Activated naive CD8-positive, alpha-beta T cell treated with anti-CD3 and anti-CD28 coated beads, Interleukin-2, amount 50 U/mL, for 24 hours (primary cell): ENCODE data around the gene GMPR2.
"Not testable (repeated sequence)": the region's sequence is repeated elsewhere in the genome, so short reads cannot be mapped to it uniquely, and the experiment has no call there.

Experiments used
- ATAC-seq: fragments of 150-1000 bp; cut with Tn5 transposase; one replicate; pipeline ENCODE4 v1.10.0; 2021
- DNase-seq: peaks from one replicate; pipeline ENCODE4 v3.0.0; 2021
- H3K27ac Mint-ChIP-seq: one replicate; pipeline ENCODE4 v1.8.0; 2021; ENCODE audit warnings: mild to moderate bottlenecking, mixed read lengths
- H3K27me3 Mint-ChIP-seq: one replicate; pipeline ENCODE4 v1.8.0; 2021; ENCODE audit warnings: mixed read lengths
- H3K36me3 Mint-ChIP-seq: one replicate; pipeline ENCODE4 v1.8.0; 2021; ENCODE audit warnings: low read depth, mixed read lengths
- H3K4me1 Mint-ChIP-seq: one replicate; pipeline ENCODE4 v1.8.0; 2021; ENCODE audit warnings: mixed read lengths
- H3K4me3 Mint-ChIP-seq: one replicate; pipeline ENCODE4 v1.8.0; 2021; ENCODE audit warnings: mild to moderate bottlenecking, moderate library complexity, mixed read lengths
- H3K9me3 Mint-ChIP-seq: one replicate; pipeline ENCODE4 v1.8.0; 2021; ENCODE audit warnings: mixed read lengths

The GMPR2 gene

GRCh38 chr14:24212924-24213865 lies 19.5 kb upstream of the GMPR2 start, which contains the start of gene CHMP4A:
TSS of gene CHMP4A (minus strand) at chr14:24213488. CDS start at chr14:24213439, 49 bp downstream.
- peaks cover 2% of the 10 kb centered on the region for H3K27me3 Mint-ChIP-seq
- peak within 1 kb of the TSS; percentile 99 for H3K4me3 Mint-ChIP-seq
- ATAC-seq: peak; percentile 90
- peak; percentile 97 for DNase-seq
- peaks cover 41% of the 10 kb centered on the region for H3K36me3 Mint-ChIP-seq
- no peaks in the 10 kb centered on the region for H3K9me3 Mint-ChIP-seq
- peaks cover 50% of the 10 kb centered on the region for H3K4me1 Mint-ChIP-seq
- peak within 1 kb of the TSS; percentile 99 for H3K27ac Mint-ChIP-seq

GRCh38 chr14:24213866-24214662 lies 18.7 kb upstream of the GMPR2 start:
- Mint-ChIP-seq H3K27ac (peak overlapping the region; percentile 99), H3K36me3 (peaks cover 37% of the 10 kb centered on the region), H3K9me3 (no peaks in the 10 kb centered on the region), H3K4me1 (peaks cover 50% of the 10 kb centered on the region), H3K4me3 (peak overlapping the region; percentile 99), H3K27me3 (peaks cover 2% of the 10 kb centered on the region)
- DNase-seq (no peak), ATAC-seq (no peak)

- ATAC-seq (peak; percentile 67), DNase-seq (peak; percentile 86)
- peak within 1 kb of the TSS; percentile 99 for H3K4me3 Mint-ChIP-seq
- H3K36me3 Mint-ChIP-seq: peaks cover 26% of the 10 kb centered on the region
- peak within 1 kb of the TSS; percentile 99 for H3K27ac Mint-ChIP-seq
- peaks cover 46% of the 10 kb centered on the region for H3K4me1 Mint-ChIP-seq
- H3K9me3 Mint-ChIP-seq: no peaks in the 10 kb centered on the region
- peaks cover 2% of the 10 kb centered on the region for H3K27me3 Mint-ChIP-seq
Observed at GRCh38 chr14:24215495-24216344, 17.0 kb upstream of the GMPR2 start, which contains the start of gene MDP1. TSS of gene MDP1 (minus strand) at chr14:24216066. CDS start at chr14:24215955, 111 bp downstream.

GRCh38 chr14:24216345-24216699 lies 16.4 kb upstream of the GMPR2 start:
- Mint-ChIP-seq H3K9me3 (no peaks in the 10 kb centered on the region), H3K4me3 (peak overlapping the region; percentile 99), H3K27ac (peak overlapping the region; percentile 99), H3K27me3 (peaks cover 2% of the 10 kb centered on the region), H3K4me1 (peaks cover 44% of the 10 kb centered on the region), H3K36me3 (peaks cover 23% of the 10 kb centered on the region)
- DNase-seq: no peak
- no peak for ATAC-seq

- not testable (repeated sequence) for H3K27me3 Mint-ChIP-seq, ATAC-seq, H3K9me3 Mint-ChIP-seq, H3K4me3 Mint-ChIP-seq, DNase-seq, H3K27ac Mint-ChIP-seq
- Mint-ChIP-seq H3K36me3 (peaks cover 18% of the 10 kb centered on the region), H3K4me1 (peaks cover 39% of the 10 kb centered on the region)
Observed at GRCh38 chr14:24216876-24217275, 15.9 kb upstream of the GMPR2 start.

- Mint-ChIP-seq H3K9me3 (no peaks in the 10 kb centered on the region), H3K27ac (no peak overlapping the region), H3K27me3 (no peaks in the 10 kb centered on the region), H3K36me3 (peaks cover 8% of the 10 kb centered on the region), H3K4me1 (peaks cover 21% of the 10 kb centered on the region), H3K4me3 (no peak overlapping the region)
- ATAC-seq (no peak), DNase-seq (no peak)
Observed at GRCh38 chr14:24219080-24219479, 13.6 kb upstream of the GMPR2 start.

- H3K4me3 Mint-ChIP-seq: no peak overlapping the region
- DNase-seq (no peak), ATAC-seq (no peak)
- no peaks in the 10 kb centered on the region for H3K9me3 Mint-ChIP-seq
- no peaks in the 10 kb centered on the region for H3K27me3 Mint-ChIP-seq
- peaks cover 18% of the 10 kb centered on the region for H3K4me1 Mint-ChIP-seq
- H3K27ac Mint-ChIP-seq: no peak overlapping the region
- peaks cover 6% of the 10 kb centered on the region for H3K36me3 Mint-ChIP-seq
Observed at GRCh38 chr14:24219521-24219920, 13.2 kb upstream of the GMPR2 start.

GRCh38 chr14:24222987-24223386 lies 9.7 kb upstream of the GMPR2 start:
- H3K27me3 Mint-ChIP-seq, H3K27ac Mint-ChIP-seq, ATAC-seq, H3K9me3 Mint-ChIP-seq, H3K4me3 Mint-ChIP-seq, DNase-seq: not testable (repeated sequence)
- peaks cover 19% of the 10 kb centered on the region for H3K36me3 Mint-ChIP-seq
- peaks cover 14% of the 10 kb centered on the region for H3K4me1 Mint-ChIP-seq

- H3K27ac Mint-ChIP-seq: peak overlapping the region; percentile 17
Observed at GRCh38 chr14:24224618-24225071, 8.1 kb upstream of the GMPR2 start.

GRCh38 chr14:24226473-24226872 lies 6.3 kb upstream of the GMPR2 start:
- no peak for ATAC-seq
- no peak overlapping the region for H3K4me3 Mint-ChIP-seq
- no peaks in the 10 kb centered on the region for H3K27me3 Mint-ChIP-seq
- no peaks in the 10 kb centered on the region for H3K9me3 Mint-ChIP-seq
- DNase-seq: no peak
- H3K36me3 Mint-ChIP-seq: peaks cover 15% of the 10 kb centered on the region
- H3K4me1 Mint-ChIP-seq: peaks cover 28% of the 10 kb centered on the region
- H3K27ac Mint-ChIP-seq: no peak overlapping the region

More at GRCh38 chr14:24224618-24225071, 8.1 kb upstream of the GMPR2 start:
- Mint-ChIP-seq H3K27me3 (no peaks in the 10 kb centered on the region), H3K4me1 (peaks cover 21% of the 10 kb centered on the region), H3K4me3 (no peak overlapping the region), H3K9me3 (no peaks in the 10 kb centered on the region), H3K36me3 (peaks cover 15% of the 10 kb centered on the region)
- no peak for DNase-seq
- ATAC-seq: no peak

- peaks cover 15% of the 10 kb centered on the region for H3K36me3 Mint-ChIP-seq
- no peaks in the 10 kb centered on the region for H3K9me3 Mint-ChIP-seq
- DNase-seq (no peak), ATAC-seq (no peak)
- H3K4me1 Mint-ChIP-seq: peaks cover 38% of the 10 kb centered on the region
- no peak overlapping the region for H3K27ac Mint-ChIP-seq
- H3K4me3 Mint-ChIP-seq: no peak overlapping the region
- H3K27me3 Mint-ChIP-seq: no peaks in the 10 kb centered on the region
Observed at GRCh38 chr14:24228902-24229301, 3.8 kb upstream of the GMPR2 start.

GRCh38 chr14:24231263-24232120 lies 1.2 kb upstream of the GMPR2 start:
- Mint-ChIP-seq H3K27me3 (no peaks in the 10 kb centered on the region), H3K9me3 (no peaks in the 10 kb centered on the region), H3K27ac (peak overlapping the region; percentile 94), H3K36me3 (peaks cover 21% of the 10 kb centered on the region), H3K4me3 (peak overlapping the region; percentile 94), H3K4me1 (peaks cover 50% of the 10 kb centered on the region)
- DNase-seq (peak; percentile 22), ATAC-seq (peak; percentile 22)

GRCh38 chr14:24232121-24232644 lies 546 bp upstream of the GMPR2 start, which contains the start of gene NEDD8:
TSS of gene NEDD8 (minus strand) at chr14:24232367. CDS start at chr14:24232267, 100 bp downstream.
- H3K9me3 Mint-ChIP-seq: no peaks in the 10 kb centered on the region
- ATAC-seq (peak; percentile 95), DNase-seq (peak; percentile 87)
- peak within 1 kb of the TSS; percentile 94 for H3K27ac Mint-ChIP-seq
- peak within 1 kb of the TSS; percentile 94 for H3K4me3 Mint-ChIP-seq
- H3K27me3 Mint-ChIP-seq: no peaks in the 10 kb centered on the region
- peaks cover 25% of the 10 kb centered on the region for H3K36me3 Mint-ChIP-seq
- H3K4me1 Mint-ChIP-seq: peaks cover 46% of the 10 kb centered on the region
